Stimulated activated CD8-positive, alpha-beta memory T cell treated with anti-CD3 and anti-CD28 coated beads, Interleukin-12 subunit alpha, Interleukin-12 subunit beta, amount 100 ng/mL, for 1 hour (primary cell): ENCODE data around the gene APLNR.
A peak's percentile ranks its signal among the peaks of the same experiment; 100 is the strongest.

Source experiments
- DNase-seq: peaks from one replicate; pipeline ENCODE4 v3.0.0-alpha.2; 2020; ENCODE audit warnings: low read depth

The APLNR gene

DNA sequence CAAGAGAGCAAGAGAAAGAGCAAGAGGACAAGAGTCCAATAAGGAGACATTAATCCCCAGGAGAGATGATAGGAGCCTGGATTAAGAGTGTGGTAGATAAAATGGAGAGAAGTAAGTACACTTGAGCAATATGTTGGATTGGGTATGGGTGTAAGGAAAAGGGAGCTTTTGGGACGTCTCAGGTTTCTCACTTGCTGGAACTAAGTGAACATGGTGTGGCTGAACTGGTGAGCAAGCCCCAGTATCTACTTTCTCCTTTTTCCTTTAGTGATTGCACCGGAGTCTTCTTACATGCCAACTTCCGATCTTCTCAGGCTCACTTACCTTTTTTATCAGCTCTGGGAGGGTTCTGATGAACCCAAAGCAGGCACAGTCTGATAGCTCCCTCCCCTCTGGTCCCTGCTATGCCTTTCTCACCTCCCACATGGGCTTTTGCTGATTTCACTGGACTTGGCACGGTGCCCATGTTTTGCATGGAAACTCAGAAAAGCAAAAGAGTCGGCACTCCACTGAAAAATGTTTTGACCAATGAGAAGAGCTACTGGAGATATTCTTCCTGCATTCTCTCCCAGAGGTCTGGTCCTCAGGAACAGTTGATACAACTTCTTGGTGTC, 14.5 kb upstream of the APLNR start:
- no peak for DNase-seq

DNA sequence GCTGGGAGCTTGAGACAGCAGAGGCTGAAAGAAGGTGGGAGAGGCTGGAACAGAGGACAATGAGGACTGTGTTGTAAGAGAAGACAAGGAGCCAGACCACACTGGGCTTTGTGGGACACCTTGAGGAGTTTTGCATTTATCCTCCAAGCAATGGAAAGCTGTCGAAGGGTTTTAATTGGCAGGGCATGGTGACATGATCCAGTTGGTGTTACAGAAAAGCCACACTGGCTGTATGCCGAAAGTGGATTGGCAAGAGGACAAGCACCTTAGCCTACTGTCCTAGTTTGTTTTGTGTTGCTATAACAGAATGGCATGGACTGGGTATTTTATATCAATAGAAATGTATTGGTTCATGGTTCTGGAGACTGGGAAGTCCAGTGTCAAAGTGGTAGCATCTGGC, 14.0 kb upstream of the APLNR start:
- DNase-seq: no peak

DNA sequence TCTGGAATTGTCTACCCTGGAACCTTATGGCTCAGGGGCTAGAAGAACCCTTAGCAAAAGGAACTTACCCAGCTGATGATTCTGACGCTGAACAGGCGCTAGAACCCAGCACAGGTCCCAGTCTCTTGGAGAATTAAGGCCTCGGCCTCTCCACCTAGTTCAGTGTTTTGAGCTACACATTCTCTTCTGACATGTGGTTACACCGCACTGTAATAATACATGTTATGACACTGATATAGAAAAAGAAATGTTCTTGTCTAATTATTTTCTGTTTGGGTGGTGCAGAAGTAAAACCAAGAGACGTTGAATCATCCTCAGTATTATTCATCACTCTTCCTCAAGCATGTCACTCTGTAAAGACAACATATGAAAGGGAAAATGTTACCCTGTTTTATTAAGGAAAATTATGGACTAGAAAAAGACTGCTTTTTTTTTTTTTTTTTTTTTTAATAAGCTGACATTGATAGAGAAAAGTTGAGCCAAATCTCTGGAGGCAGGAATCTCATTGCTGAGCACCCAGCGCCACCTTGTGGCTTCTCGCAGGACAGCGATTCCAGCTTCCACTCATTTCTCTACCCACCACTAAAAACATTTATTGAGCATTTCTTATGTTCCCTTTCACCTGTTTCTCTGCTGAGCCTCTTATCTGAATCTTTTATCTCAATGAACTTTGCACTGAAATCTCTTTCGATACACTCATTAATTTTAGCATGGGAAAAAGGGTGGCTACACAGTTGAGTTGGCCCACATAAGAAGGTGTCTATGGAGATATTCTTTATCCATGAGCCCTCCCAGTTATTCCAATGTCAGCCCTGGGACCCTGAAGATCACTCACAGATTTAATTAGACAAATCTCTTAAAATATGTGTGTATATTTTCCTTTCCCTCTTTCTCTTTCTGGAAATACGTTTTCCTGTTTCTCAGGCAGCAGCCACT, 12.6 kb upstream of the APLNR start:
- peak; percentile 12 for DNase-seq

DNA sequence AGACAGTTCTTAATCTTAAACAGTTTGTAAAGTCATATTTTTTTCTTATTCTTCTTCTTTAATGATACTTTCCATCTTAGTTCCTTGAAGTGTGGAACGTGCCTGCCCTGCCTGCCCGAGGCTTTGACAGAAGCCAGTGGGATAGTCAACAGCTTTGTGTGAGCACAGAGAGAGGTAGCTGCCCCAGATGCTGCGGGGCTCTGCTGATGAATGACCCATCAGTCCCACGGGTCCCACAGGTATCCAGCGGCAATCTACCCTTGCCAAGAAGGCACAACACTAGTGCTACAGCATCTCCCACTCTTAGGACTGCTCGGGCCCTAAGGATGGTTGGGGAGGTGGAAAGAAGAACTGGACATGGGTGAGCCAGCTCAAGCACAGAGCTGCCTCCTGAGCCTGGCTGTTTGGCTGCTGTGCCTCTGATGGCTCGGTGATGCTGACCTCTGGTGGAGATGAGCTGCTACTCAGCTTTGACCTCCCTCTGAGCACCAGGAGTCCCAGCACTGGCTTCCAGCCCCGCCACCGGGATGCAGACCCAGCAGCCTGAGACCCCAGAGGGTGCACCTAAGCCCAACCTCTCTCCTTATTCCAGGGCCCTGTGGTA, 11.8 kb upstream of the APLNR start:
- DNase-seq: no peak

DNA sequence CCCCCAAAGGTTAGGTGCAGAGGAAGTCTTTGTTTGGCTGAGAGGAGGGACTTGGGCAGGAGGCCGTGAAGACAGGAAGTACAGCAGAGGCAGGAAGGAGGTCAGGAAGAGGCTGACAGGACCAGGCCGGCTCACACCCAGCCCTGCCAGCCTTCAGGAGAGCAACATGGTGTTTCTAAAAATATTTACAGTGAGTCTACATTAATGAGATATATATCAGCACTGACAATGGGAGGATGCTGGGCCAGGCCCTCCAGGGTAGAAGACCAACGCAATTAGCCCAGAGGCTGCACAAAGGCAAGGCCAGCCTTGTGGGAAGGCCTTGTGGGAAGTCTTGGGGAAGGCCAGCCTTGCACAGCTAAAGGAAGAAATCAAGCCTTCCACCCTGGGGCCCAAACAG, 7.9 kb upstream of the APLNR start:
- DNase-seq: no peak

DNA sequence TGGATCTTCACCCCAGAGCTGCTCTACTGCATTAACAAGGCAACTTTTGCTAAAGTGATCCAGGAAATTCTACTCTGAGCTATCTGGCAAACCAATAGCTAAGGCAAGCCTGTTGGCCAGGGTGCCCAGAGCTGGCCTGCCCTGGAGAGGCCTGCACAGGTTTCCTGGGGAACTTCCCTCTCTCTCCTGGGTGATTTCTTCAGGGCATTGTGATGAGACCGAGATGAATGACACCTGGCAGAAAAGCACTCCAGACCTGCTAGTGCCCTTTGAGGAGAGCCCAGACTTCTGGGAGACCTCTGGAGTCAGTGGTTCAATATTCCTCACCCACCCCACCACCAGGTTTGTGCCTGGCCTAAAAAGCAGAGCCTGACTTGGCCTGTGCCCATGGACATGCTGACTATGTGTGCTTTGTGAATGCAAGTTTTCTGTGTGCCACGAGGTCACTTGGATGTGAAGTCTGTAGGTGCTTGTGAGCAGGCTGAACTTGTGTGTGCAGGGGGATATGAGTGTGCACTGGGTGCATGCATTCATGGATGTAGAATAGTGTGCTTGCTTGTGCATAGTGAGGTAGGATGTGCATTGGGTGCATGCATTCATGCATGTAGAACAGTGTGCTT, 4.4 kb upstream of the APLNR start:
- DNase-seq: no peak

DNA sequence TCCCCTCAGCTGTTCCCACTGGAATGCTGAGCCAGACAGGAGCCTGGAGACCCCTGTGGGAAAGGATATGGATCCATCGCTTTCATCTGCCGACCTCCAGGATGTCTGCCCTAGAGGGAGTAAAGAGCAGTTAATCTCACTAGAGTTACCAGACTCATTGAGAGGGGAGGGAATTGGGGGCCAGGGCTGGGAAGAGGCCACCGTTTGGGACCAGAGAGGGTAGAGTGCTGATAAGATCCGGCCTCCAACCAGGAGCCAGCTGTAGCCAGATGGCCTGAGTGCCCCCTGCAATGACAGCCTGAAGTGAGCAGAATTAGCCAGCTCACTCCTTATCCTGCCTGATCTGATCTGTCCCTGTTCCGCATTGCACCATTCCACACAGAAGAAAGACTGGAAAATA, 3.7 kb upstream of the APLNR start:
- DNase-seq: no peak

DNA sequence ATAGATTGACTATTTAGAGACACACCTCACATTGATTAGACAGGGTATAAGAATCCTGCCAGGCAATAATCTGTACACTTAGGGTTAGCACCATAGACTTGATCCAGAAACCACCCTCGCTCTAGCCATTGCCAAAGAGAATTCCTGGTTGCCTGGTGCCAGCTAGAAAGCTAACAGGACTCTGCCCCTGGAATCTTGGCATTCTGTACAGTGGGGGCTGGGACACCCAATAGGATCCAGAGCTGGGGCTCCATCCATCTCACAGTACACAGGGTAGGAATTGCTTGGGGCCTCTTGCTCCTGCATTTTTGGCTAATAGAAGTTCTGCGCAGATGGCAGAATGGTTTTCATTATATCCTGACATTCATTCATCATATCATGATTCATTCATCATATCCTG, 3.0 kb upstream of the APLNR start:
- DNase-seq: no peak

DNA sequence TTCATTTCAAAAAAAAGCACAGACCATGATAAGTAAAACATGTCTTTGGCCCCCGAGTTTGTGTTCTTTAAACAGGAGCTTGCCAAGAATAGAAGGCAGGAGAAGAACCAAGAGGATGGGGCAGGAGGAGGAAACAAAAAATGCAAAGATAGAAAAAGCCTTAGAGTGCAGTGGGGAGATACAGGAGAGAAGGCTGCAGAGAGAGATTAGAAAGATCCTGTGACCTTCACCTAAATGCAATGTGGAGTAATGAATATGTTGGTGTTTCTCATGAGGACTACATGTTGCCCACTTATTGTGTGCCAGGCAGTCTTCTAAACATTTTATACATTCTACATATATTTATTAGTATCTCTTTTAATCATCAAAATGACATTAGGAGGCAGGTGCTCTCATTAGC, 2.3 kb upstream of the APLNR start:
- DNase-seq: no peak

DNA sequence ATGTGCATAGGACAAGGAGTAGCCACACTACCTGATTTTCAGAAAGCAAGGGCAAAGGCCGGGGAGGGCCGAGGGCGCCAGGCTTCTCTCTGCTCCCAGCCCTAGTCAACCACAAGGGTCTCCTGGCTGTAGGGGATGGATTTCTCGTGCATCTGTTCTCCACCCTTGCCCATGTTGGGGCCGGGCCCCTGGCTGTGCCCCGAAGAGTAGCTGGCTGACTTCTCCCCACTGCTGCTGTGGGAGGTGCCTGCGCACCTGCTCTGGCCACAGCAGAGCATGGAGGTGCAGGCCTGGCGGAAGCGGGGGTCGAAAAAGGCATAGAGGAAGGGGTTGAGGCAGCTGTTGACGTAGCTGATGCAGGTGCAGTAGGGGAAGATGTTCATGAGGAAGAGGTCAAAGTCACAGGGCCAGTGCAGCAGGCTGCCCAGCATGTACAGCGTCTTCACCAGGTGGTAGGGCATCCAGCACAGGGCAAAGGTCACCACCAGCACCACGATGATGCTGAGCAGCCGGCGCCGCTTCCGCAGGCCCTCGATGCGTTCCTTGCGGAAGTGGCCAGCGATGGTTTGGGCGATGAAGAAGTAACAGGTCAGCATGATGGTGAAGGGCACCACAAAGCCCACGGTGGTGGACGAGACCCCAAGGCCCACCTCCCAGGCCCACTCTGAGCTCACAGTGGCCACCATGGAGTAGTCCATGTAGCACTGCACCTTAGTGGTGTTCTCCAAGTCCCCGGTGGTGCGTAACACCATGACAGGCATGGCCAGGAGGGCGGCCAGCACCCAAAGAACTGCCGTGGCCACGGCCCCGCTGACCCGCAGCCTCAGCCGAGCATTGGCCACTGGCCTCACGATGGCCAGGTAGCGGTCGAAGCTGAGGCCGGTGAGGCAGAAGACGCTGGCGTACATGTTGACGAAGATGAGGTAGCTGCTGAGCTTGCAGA, 1.0 kb downstream of the APLNR start:
- no peak for DNase-seq

DNA sequence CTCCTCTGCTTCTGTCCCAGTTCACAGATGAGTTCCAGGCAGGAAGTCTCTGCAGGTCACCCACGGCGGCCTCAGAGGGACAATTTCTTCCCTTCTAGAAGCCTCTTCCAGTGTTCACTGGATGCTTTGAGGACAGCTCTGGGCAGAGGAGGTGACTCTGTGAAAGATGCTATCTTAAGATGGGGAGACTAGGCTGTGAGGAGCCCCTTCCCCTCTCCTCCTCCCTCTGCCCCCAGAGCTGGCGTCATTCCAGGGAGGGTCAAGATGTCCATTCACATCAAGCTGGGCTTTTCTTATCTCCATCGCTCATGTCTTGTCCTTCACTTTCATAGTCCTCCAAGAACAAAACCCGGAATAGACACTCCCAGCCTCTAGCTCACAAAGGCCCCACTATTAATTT, 3.3 kb downstream of the APLNR start:
- DNase-seq: no peak

DNA sequence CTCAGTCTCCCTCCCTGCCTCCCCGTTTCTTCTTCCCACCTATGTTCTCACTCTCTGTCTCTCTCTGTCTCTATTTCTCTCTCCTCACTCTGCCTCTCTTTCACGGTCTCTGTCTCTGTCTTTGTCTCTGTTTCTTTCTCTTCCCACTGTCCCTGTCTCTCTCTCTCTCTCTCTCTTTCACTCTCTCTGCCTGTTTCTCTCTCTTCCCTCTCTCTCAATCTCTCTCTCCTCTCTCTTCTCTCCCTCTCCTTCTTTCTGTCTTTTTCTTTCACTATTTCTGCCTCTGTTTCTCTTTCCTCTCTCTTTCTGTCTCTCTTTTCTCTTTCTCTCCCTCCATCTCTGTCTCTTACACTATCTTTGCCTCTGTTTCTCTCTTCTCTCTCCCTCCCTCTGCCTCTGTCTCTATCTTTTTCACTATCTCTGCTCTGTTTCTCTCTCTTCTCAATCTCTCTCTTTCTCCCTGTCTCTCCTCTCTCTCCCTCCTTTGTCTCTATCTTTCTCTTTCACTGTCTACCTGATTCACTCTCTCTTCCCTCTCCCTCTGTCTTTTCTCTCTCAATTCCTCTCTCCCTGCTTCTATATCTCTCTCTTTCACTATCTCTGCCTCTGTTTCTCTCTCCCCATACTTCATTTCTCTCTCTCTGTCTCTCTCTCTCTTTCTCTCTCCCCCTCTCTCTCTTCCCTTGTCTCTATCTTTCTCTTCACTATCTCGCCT, 5.4 kb downstream of the APLNR start:
- DNase-seq: no peak

DNA sequence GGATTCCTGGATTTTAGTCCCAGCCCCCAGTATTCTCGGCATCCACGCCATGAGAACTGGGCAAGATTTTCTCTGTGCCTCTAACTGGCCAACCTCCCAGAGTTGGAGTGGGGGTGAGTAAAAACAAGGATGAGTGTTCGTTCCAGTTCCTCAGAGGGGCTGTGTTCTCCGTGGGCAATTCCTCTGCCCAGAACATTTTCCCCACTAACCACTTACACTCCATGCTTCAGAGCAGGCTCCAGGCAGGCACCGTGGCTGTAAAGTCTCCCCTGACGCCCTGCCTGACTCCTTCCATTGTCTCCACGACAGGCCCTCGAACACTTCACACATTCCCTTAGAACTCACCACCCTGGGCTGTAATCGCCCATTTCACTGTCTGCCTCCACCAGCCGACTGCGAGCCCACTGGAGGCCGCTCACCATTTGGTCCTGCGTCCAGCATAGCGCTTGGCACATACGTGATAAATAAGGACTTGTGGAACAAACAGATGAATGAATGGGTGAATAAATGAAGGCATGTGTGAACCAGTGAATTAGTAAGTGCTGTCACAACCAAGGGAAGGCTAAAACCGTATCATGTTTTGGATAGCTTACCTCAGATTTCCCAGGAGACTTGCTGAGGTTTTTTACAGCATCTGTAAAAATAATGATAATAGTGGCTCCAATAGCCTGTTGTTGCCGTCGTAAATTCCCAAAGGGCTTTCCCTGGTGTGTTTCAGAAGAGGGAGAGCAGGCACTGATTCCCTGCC, 6.1 kb downstream of the APLNR start:
- no peak for DNase-seq

DNA sequence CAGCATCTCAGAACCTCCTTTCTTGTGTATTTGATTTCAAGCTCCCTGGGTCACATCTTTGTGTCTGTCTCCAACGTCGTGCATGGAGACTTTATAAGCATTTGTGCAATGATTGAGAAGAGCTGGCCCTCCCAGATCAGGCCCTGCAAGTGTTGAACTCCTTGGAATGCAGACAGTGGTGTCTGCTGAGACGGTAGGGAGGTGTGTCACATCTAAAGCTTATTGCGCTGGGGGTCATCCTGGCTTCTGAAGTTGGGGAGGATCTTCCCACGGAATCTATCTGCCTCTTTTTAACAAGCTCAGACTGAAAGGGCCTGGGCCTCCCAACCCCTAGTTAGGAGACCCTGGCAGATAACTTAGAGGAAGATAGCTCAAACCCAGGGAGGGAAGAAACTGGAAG, 6.7 kb downstream of the APLNR start:
- DNase-seq: no peak

DNA sequence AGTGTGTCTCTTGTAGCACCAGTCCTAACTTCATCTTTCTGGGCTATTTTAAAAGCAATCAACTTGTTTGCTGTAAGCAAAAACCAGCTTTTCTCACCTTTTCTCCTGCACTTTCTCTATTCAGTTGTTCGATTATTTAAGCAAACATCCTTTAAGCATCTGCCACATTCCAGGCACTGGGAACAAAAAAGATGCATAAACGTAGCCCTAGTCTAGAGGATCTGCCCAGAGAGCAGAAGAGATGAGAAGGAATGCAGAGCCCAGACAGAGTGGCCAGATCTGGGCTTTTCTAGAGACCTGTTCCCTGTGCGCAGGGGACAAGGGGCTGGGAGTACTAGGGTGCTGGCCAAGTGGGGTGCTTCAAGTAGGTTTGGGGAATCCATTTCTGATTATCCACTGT, 8.4 kb downstream of the APLNR start:
- no peak for DNase-seq

DNA sequence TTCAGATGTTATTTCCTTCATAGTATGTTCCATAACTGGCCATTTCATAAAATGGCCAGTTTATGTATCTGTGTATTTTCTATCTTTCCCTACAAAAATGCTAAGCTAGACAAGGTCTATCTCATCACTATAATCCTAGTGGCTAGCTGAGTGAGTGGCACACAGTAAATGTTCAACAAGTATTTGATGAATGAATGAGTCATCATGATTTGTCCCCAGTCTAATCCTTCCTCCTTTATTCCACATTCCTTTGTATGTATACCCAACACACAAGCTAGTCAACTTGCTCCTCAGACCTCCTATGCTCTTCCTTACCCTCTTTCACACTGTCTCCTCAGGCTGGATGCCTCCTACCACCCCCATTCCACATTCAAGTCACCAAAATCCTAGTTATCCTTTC, 12.5 kb downstream of the APLNR start:
- DNase-seq: no peak

DNA sequence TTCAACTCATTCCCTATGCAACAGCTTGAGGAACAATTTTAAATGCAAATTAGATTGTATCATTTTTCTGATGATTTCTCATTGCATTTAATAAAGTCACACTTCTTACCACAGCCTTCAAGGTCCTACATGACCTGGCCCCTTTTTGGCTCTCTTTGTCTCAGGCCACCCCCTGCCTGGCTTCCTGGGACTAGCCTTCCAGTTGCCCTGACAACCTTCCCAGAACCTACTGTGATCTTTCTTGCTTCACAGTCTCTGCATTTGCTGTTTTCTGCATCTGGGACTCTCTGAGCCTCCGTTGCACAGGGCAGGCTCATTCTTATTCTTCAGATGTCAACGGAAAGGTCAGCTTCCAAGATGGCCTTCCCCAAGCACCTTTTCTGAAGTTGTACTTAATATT, 12.9 kb downstream of the APLNR start:
- DNase-seq: no peak

DNA sequence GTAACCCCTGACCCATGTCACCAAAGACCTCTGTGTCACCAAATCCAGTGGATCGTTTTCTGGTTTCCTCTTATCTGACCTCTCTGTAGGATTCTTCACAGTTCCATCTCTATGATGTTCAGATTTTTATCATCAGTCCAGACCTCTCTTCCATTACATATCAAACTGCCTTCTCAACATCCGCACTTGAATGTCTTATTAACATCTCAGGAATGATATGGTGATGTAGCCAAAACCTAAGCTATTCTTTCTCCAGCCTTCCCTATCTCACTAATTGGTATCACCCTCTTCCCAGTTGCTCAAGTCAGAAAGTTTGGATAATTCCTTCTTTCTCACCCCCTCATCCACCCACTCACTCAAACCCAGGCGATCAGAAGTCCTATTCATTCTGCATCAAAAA, 13.4 kb downstream of the APLNR start:
- no peak for DNase-seq

DNA sequence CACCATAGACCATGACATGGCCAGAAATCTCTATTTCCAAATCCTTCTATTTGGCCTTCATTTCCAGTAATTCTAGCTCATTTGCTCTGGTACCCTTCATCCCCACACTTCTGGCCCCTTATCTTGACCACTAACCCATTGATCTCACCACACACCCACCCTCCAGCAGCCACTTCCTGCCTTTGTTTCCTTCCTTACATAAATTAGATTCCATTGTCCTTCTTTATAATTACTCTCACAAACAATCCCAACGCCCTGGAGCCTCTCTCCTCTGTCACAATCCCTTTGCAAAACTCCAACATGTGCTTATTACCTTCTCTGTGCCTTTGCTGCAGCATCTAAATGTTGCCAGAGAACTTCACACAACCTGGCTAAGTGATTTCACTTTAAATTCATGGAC, 14.8 kb downstream of the APLNR start:
- DNase-seq: no peak

DNA sequence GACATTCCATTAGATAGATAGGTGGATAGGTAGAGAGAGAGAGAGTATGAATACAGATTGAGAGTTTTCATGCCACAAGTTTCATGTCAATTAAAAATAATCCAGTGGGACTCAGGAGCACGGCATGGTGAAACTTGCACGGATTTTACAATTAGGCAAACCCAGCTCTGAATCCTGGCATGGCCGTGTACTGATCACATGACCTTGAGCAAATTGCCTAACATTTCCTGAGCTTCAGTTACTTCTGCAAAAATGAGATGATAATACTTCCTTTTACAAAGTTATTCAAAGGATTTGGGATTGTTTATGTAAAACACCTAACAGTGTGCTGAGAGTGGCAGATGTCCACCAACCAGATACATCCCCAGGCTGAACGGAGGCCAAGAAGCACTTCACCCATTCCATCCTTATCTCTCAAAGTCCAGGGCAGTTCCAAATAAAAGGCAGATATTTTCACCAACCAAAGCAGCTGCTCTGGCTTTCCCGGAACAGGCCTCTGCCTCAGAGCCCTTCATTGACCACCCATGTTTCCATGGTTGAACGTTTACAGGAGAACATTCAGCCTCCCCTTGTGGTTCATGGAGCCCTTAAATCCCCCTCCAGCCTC, 17.9 kb downstream of the APLNR start:
- DNase-seq: no peak
